Body of pancreas (tissue), 4 donors: ENCODE results near the gene TMEM204.

ENCODE experiments used
- POLR2A ChIP-seq, 3 donors: fragments of 450-650 bp; IDR thresholded peaks; one replicate each; pipeline ENCODE4 v1.6.1; 2016; ENCODE audit warnings: antibody characterized with exemption in 3 of 3, mild to moderate bottlenecking in 2 of 3
- TF ChIP-seq, protein P1 (sequence below), 7 experiments: fragments of 450-650 bp in 4 of 7; fragments of 200-600 bp in 3 of 7; sonication (generic) in 3 of 7; IDR thresholded peaks; one replicate each; pipeline ENCODE4 v1.5.1; 2016 to 2019; ENCODE audit warnings: antibody characterized with exemption in 7 of 7

DNA sequence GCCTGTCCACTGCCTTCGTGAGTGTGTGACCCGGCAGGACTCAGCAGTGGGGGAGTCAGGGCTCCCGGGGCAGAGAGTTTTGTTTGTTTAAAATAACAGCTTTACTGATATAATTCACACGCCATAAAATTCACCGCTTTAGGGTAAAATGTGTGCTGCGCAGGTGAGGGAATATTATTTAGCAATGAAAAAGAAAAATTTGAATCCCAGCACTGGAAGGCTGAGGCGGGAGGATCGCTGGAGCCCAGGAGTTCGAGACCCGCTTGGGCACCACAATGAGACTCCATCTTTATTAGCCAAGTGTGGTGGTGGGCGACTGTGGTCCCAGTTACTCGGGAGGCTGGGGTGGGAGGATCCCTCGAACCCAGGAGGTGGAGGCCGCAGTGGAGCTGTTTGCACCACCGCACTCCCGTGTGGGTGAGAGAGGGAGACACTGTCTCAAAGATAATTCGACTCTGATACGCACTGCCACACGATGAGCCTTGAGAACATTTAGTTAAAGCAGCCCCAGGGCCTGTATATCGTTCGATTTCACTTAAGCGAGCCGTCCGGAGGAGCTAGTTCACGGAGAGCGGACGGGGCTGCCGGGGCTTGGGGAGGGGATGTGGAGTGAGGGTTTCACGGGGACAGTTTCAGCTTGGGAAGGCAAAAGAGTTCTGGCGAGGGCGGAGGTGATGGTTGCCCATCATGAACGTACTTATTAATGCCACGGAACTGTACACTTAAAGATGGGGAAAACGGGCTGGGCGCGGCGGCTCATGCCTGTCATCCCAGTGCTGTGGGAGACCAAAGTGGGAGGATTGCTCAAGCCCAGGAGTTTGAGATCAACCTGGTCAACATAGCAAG, 30.1 kb upstream of the TMEM204 start:
- TF ChIP-seq POLR2A (IDR thresholded peaks at IDR 0.05): no peak
- TF ChIP-seq, protein P1, sequence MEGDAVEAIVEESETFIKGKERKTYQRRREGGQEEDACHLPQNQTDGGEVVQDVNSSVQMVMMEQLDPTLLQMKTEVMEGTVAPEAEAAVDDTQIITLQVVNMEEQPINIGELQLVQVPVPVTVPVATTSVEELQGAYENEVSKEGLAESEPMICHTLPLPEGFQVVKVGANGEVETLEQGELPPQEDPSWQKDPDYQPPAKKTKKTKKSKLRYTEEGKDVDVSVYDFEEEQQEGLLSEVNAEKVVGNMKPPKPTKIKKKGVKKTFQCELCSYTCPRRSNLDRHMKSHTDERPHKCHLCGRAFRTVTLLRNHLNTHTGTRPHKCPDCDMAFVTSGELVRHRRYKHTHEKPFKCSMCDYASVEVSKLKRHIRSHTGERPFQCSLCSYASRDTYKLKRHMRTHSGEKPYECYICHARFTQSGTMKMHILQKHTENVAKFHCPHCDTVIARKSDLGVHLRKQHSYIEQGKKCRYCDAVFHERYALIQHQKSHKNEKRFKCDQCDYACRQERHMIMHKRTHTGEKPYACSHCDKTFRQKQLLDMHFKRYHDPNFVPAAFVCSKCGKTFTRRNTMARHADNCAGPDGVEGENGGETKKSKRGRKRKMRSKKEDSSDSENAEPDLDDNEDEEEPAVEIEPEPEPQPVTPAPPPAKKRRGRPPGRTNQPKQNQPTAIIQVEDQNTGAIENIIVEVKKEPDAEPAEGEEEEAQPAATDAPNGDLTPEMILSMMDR (IDR thresholded peaks at IDR 0.05): no peak
